ENCODE measurements around the gene CCT8L2.
A peak's percentile ranks its signal among the peaks of the same experiment; 100 is the strongest.
"Not testable (repeated sequence)": the region's sequence is repeated elsewhere in the genome, so short reads cannot be mapped to it uniquely, and the experiment has no call there.

Gene CCT8L2

DNA sequence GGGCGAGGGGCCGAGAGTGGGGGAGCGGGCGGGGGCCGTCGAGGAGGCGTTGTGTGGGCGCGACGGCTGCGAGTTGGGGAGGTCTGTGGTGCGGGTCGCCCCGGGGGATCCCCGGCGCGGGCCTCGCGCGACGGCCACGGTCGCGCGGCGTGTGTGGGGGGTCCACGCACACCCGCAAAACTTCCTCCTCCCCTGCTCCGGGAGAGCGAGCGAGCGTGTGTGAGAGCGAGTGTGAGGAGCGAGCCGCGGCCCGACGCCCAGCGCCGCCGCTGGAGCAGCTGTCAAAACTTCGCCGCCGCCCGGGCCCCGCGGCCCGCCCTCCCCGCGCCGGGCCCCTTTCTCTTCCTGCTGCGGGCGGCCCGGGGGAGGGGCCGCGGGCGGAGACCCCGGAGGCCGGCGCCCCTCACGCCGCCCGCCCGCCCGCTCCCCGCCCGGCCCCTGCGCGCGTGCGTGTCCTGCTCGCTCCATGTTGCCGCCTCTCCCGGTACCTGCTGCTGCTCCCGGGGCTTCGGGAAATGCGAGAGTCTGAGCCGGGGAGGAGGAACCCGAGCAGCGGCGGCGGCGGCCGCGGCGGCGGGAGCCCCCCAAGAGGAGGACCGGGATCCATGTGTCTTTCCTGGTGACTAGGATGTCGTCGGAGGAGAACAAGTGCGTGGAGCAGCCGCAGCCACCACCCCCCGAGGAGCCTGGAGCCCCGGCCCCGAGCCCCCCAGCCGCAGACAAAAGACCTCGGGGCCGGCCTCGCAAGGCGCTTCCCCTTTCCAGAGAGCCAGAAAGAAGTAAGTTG lies 9.0 kb upstream of the CCT8L2 start:
- H3K4me2 ChIP-seq (ENCODE audit: insufficient read depth, low read length, poor library complexity, severe bottlenecking), result no peak overlapping the region
- no peak for DNase-seq (ENCODE audit: low spot score)
- no CpG with 5 or more reads among the region's 100 CpGs for WGBS, 2 donors (ENCODE audit: extremely low coverage in 2 of 2, insufficient read length in 2 of 2, insufficient replicate concordance in 1 of 2)

DNA sequence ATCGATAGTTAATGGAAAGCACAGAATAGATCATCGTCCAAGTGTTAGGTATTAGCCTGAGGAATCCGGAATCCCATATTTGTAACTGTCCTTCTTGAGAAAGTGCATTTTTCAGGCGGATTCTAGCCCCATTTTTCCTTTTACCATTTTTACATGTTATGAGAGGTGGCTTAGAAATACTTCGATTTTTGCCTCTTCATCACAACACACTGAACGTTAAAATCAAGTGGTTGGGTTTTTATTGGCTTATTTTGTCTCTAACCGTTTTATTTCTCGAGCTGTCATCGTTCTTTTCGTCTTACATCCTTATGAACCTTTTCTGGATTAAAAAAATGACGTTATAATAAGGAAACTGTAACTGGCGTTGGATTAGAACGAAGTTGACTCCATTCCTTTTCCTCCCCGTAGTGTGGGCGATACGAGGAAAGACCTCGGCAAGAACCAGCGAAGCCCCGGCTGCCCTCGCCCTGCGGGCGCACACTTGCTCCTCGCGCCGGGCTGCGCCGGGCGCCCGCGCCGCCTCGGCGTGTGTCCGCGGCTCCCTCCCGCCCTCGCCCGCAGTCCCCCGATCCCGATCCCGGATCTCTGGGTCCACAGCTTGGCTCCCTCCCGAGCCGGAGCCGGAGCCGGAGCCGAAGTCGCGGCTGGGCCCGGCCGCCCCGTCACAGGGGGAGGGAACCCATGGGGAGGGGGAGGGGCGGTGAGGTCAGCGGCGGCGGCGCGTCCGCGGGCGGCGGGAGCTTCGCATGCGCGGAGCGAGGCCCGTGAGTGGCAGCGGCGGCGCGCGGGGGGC lies 8.2 kb upstream of the CCT8L2 start:
- H3K9ac ChIP-seq (ENCODE audit: low read depth, low read length, poor library complexity); H3K18ac ChIP-seq (ENCODE audit: low read length); H3K4me2 ChIP-seq (ENCODE audit: insufficient read depth, low read length, poor library complexity, severe bottlenecking); H3K4ac ChIP-seq (ENCODE audit: low read length); H3K36me3 ChIP-seq (replicated peaks in 1 of 2; ENCODE audit: control insufficient read depth in 2 of 2, insufficient read depth in 2 of 2, low read length in 2 of 2); H4K91ac ChIP-seq (ENCODE audit: low read depth, low read length, poor library complexity); H2BK12ac ChIP-seq (ENCODE audit: low read length); DNase-seq (ENCODE audit: low spot score); H4K8ac ChIP-seq (ENCODE audit: low read depth, low read length); H3K14ac ChIP-seq (ENCODE audit: low read length); H3K4me3 ChIP-seq (ENCODE audit: low read length in 2 of 2); H3K27ac ChIP-seq (replicated peaks; ENCODE audit: low read length); H2BK5ac ChIP-seq (ENCODE audit: low read length); H3K79me1 ChIP-seq (ENCODE audit: low read depth, low read length); H2BK120ac ChIP-seq (ENCODE audit: low read depth, low read length); H3K27me3 ChIP-seq (ENCODE audit: control insufficient read depth in 3 of 3, insufficient read depth in 3 of 3, low read depth in 1 of 3, low read length in 3 of 3); H2AFZ ChIP-seq (ENCODE audit: low read length); H3K9me3 ChIP-seq (replicated peaks in 1 of 2; ENCODE audit: control insufficient read depth in 2 of 2, insufficient read depth in 1 of 2, low read depth in 1 of 2, low read length in 2 of 2); H2BK15ac ChIP-seq (ENCODE audit: low read length); H3K4me1 ChIP-seq (ENCODE audit: control insufficient read depth in 2 of 2, insufficient read depth in 1 of 2, low read depth in 1 of 2, low read length in 2 of 2); H2AK5ac ChIP-seq (ENCODE audit: low read depth, low read length): not testable (repeated sequence)
- no CpG with 5 or more reads among the region's 71 CpGs for WGBS, 2 donors (ENCODE audit: extremely low coverage in 2 of 2, insufficient read length in 2 of 2, insufficient replicate concordance in 1 of 2)
- H3K23ac ChIP-seq (ENCODE audit: low read depth, low read length, poor library complexity), result peak overlapping the region; percentile 93

More for the DNA sequence above, 9.0 kb upstream of the CCT8L2 start:
- Histone ChIP-seq H4K91ac (ENCODE audit: low read depth, low read length, poor library complexity) (no peak overlapping the region), H3K4me3 (ENCODE audit: low read length in 2 of 2) (no peak overlapping the region), H3K14ac (ENCODE audit: low read length) (no peak overlapping the region), H3K4ac (ENCODE audit: low read length) (no peak overlapping the region), H3K4me1 (ENCODE audit: control insufficient read depth in 2 of 2, insufficient read depth in 1 of 2, low read depth in 1 of 2, low read length in 2 of 2) (no peaks in the 10 kb centered on the region), H3K23ac (ENCODE audit: low read depth, low read length, poor library complexity) (no peak overlapping the region), H4K8ac (ENCODE audit: low read depth, low read length) (no peak overlapping the region), H2BK15ac (ENCODE audit: low read length) (no peak overlapping the region), H2BK5ac (ENCODE audit: low read length) (no peak overlapping the region), H2AK5ac (ENCODE audit: low read depth, low read length) (no peak overlapping the region), H2AFZ (ENCODE audit: low read length) (no peak overlapping the region), H2BK12ac (ENCODE audit: low read length) (no peak overlapping the region), H3K9me3 (replicated peaks in 1 of 2; ENCODE audit: control insufficient read depth in 2 of 2, insufficient read depth in 1 of 2, low read depth in 1 of 2, low read length in 2 of 2) (no peaks in the 10 kb centered on the region), H3K18ac (ENCODE audit: low read length) (no peak overlapping the region), H2BK120ac (ENCODE audit: low read depth, low read length) (no peak overlapping the region), H3K36me3 (replicated peaks in 1 of 2; ENCODE audit: control insufficient read depth in 2 of 2, insufficient read depth in 2 of 2, low read length in 2 of 2) (no peaks in the 10 kb centered on the region), H3K79me1 (ENCODE audit: low read depth, low read length) (no peaks in the 10 kb centered on the region), H3K9ac (ENCODE audit: low read depth, low read length, poor library complexity) (no peak overlapping the region), H3K27ac (replicated peaks; ENCODE audit: low read length) (no peak overlapping the region), H3K27me3 (ENCODE audit: control insufficient read depth in 3 of 3, insufficient read depth in 3 of 3, low read depth in 1 of 3, low read length in 3 of 3) (no peaks in the 10 kb centered on the region)

DNA sequence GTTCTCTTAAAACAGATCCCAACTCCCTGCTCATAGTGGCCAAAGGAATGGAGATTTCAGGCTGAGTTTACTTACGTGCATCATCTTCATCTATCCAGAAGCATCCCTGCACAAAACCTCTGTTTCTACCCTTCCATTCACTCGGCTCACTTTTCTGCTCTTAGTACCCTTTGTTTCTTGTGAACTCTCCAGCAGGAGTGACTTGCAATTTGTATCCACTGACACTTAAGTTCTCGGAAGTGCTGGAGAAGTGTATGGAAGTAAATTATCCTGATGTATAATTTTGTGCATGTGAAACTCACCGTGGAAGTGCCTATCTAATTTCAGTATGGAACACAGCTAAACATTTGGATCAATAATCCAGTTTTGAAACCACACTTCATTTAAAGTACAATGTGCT lies 7.0 kb upstream of the CCT8L2 start:
- H3K4me3 ChIP-seq (ENCODE audit: low read length in 2 of 2); H3K79me1 ChIP-seq (ENCODE audit: low read depth, low read length); H3K9me3 ChIP-seq (replicated peaks in 1 of 2; ENCODE audit: control insufficient read depth in 2 of 2, insufficient read depth in 1 of 2, low read depth in 1 of 2, low read length in 2 of 2); H2BK5ac ChIP-seq (ENCODE audit: low read length); DNase-seq (ENCODE audit: low spot score); H2AK5ac ChIP-seq (ENCODE audit: low read depth, low read length); H3K4me2 ChIP-seq (ENCODE audit: insufficient read depth, low read length, poor library complexity, severe bottlenecking); H3K9ac ChIP-seq (ENCODE audit: low read depth, low read length, poor library complexity); H3K36me3 ChIP-seq (replicated peaks in 1 of 2; ENCODE audit: control insufficient read depth in 2 of 2, insufficient read depth in 2 of 2, low read length in 2 of 2); H2BK12ac ChIP-seq (ENCODE audit: low read length); H4K91ac ChIP-seq (ENCODE audit: low read depth, low read length, poor library complexity); H3K4ac ChIP-seq (ENCODE audit: low read length); H2BK15ac ChIP-seq (ENCODE audit: low read length); H2BK120ac ChIP-seq (ENCODE audit: low read depth, low read length); H3K14ac ChIP-seq (ENCODE audit: low read length); H3K27ac ChIP-seq (replicated peaks; ENCODE audit: low read length); H3K23ac ChIP-seq (ENCODE audit: low read depth, low read length, poor library complexity); H3K4me1 ChIP-seq (ENCODE audit: control insufficient read depth in 2 of 2, insufficient read depth in 1 of 2, low read depth in 1 of 2, low read length in 2 of 2); H3K18ac ChIP-seq (ENCODE audit: low read length); H2AFZ ChIP-seq (ENCODE audit: low read length); H4K8ac ChIP-seq (ENCODE audit: low read depth, low read length); H3K27me3 ChIP-seq (ENCODE audit: control insufficient read depth in 3 of 3, insufficient read depth in 3 of 3, low read depth in 1 of 3, low read length in 3 of 3): not testable (repeated sequence)
- WGBS, 2 donors (ENCODE audit: extremely low coverage in 2 of 2, insufficient read length in 2 of 2, insufficient replicate concordance in 1 of 2), result no CpG with 5 or more reads among the region's 4 CpGs

DNA sequence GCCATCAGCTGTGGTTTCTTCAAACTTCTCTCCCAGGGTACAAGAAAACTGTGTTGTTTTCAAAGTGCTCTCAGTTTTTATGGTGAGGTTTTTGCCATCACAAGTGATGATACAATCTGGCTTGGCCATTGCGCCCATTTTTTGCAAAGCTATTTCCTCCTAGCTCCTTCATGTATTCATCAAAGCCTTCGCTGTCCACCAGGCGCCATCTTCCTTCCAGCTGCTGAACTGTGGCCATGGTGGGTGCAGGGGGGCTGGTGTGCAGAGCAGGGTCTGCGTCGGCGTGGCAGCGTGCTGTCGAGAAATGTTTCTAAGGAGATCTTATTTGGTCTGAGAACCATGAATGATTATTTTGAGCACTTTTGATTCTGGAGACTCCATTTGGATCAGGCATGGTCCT lies 2.6 kb upstream of the CCT8L2 start:
- not testable (repeated sequence) for H3K4ac ChIP-seq (ENCODE audit: low read length); H4K91ac ChIP-seq (ENCODE audit: low read depth, low read length, poor library complexity); H2BK12ac ChIP-seq (ENCODE audit: low read length); H2AK5ac ChIP-seq (ENCODE audit: low read depth, low read length); H2BK15ac ChIP-seq (ENCODE audit: low read length); H3K9me3 ChIP-seq (replicated peaks in 1 of 2; ENCODE audit: control insufficient read depth in 2 of 2, insufficient read depth in 1 of 2, low read depth in 1 of 2, low read length in 2 of 2); H3K4me3 ChIP-seq (ENCODE audit: low read length in 2 of 2); H3K4me2 ChIP-seq (ENCODE audit: insufficient read depth, low read length, poor library complexity, severe bottlenecking); H2AFZ ChIP-seq (ENCODE audit: low read length); H2BK120ac ChIP-seq (ENCODE audit: low read depth, low read length); H2BK5ac ChIP-seq (ENCODE audit: low read length); H3K4me1 ChIP-seq (ENCODE audit: control insufficient read depth in 2 of 2, insufficient read depth in 1 of 2, low read depth in 1 of 2, low read length in 2 of 2); H3K27ac ChIP-seq (replicated peaks; ENCODE audit: low read length); H3K9ac ChIP-seq (ENCODE audit: low read depth, low read length, poor library complexity); H3K23ac ChIP-seq (ENCODE audit: low read depth, low read length, poor library complexity); H3K14ac ChIP-seq (ENCODE audit: low read length); H4K8ac ChIP-seq (ENCODE audit: low read depth, low read length); H3K27me3 ChIP-seq (ENCODE audit: control insufficient read depth in 3 of 3, insufficient read depth in 3 of 3, low read depth in 1 of 3, low read length in 3 of 3); DNase-seq (ENCODE audit: low spot score); H3K18ac ChIP-seq (ENCODE audit: low read length); H3K79me1 ChIP-seq (ENCODE audit: low read depth, low read length); H3K36me3 ChIP-seq (replicated peaks in 1 of 2; ENCODE audit: control insufficient read depth in 2 of 2, insufficient read depth in 2 of 2, low read length in 2 of 2)
- no CpG with 5 or more reads among the region's 8 CpGs for WGBS, 2 donors (ENCODE audit: extremely low coverage in 2 of 2, insufficient read length in 2 of 2, insufficient replicate concordance in 1 of 2)
